Measurements from ENCODE around the gene FOS. TPM values are rescaled to one million over a fixed set of nuclear protein-coding genes. Genes with fewer than 3 reads are reported as not detected.
"Not testable (repeated sequence)": the region's sequence is repeated elsewhere in the genome, so short reads cannot be mapped to it uniquely, and the experiment has no call there.

Gene FOS
- polyA plus RNA-seq, 1 experiment, result 84.1 TPM

DNA sequence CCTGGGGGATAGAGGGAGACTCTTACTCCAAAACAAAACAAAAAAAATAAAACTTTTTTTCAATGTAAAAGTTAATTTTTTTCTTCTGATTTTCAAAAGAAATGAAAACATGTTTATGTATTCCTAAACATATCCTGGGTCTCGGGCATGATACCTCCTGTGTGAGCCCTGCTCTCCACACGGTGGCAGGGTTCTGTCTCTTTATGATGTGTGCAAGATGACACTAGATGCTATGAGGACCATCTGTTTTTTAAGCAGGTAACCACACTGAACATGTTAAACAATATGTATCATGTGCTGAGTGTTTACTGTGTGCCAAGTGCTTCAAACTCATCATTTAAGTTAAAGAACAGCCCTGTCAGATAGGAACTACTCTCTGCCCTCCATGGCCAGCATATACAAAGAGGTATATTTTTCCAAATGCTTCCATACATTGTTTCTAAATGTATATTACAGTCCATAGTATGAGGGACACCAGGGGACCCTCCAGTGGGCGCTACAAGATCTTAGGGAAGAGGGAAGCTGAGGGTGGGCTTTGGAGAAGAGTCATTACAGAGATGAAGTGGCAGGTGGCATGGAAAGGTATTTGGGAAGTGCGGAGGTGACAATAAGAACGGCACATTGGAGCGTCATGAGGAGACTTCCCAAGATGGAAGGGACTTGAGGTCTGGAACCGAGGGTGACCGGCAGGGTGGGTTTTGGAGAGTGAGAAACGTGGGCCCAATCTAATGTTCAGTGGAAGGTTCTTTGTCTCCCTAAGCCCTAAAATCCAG lies 28.5 kb downstream of the FOS start:
- POLR2A ChIA-PET, result no interaction called here
- H3K4me3 ChIP-seq (ENCODE audit: low read depth, low read length), result no peak overlapping the region
- DNase-seq (ENCODE audit: low read depth), result no peak

DNA sequence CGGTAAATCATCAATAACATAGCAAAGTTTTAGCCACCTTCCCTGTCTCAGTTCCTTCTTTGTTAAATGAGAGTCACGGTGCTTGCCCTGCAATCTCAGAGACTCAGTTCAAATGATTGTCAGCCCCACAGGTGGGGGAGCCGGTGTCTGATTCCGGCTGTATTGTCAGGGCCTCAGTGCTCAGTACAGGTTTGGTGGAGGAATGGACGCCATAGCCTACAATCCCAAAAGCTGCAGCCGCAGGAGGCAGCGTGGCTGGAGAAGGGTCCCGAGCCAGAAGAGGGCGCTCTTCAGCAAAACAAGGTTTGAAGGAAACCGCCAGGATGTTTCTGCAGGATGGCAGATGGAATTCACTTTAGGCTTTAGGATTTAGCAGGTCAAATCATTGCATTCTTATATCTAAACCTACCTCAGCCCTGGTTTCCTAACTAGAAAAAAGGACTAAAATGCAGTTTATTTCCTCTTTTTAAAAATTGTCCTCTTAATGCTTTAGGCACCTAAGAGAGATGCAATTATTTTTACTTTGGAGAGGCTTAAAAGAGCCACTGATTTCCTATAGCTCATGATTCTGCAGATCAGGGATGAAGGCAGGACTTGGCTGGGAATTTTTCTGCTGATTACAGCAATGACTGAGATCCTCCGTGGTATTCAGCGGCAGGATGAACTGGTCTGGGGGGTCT lies 29.2 kb downstream of the FOS start:
- POLR2A ChIA-PET, result no interaction called here
- no peak for DNase-seq (ENCODE audit: low read depth)
- H3K4me3 ChIP-seq (ENCODE audit: low read depth, low read length), result no peak overlapping the region
- H3K36me3 ChIP-seq (ENCODE audit: control insufficient read depth, insufficient read depth, low read length), result no peaks in the 10 kb centered on the region
- CTCF ChIA-PET, result interaction anchor here (0.7 to 12.9 kb wide), 28 partner anchors 9 to 455 kb away, joined by 3 to 171 read pairs (median 4); partner anchors contain the start of genes JDP2 and NEK9
- TF ChIP-seq, protein P1, sequence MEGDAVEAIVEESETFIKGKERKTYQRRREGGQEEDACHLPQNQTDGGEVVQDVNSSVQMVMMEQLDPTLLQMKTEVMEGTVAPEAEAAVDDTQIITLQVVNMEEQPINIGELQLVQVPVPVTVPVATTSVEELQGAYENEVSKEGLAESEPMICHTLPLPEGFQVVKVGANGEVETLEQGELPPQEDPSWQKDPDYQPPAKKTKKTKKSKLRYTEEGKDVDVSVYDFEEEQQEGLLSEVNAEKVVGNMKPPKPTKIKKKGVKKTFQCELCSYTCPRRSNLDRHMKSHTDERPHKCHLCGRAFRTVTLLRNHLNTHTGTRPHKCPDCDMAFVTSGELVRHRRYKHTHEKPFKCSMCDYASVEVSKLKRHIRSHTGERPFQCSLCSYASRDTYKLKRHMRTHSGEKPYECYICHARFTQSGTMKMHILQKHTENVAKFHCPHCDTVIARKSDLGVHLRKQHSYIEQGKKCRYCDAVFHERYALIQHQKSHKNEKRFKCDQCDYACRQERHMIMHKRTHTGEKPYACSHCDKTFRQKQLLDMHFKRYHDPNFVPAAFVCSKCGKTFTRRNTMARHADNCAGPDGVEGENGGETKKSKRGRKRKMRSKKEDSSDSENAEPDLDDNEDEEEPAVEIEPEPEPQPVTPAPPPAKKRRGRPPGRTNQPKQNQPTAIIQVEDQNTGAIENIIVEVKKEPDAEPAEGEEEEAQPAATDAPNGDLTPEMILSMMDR (IDR thresholded peaks at IDR 0.05; ENCODE audit: insufficient read depth, low read depth, low read length), result peak; percentile 90
- H3K27me3 ChIP-seq (ENCODE audit: control insufficient read depth, insufficient read depth, low read length), result no peaks in the 10 kb centered on the region

More for the DNA sequence above, 28.5 kb downstream of the FOS start:
- H3K27me3 ChIP-seq (ENCODE audit: control insufficient read depth, insufficient read depth, low read length), result no peaks in the 10 kb centered on the region
- TF ChIP-seq, protein P1 (IDR thresholded peaks at IDR 0.05; ENCODE audit: insufficient read depth, low read depth, low read length), result peak; percentile 38
- CTCF ChIA-PET, result interaction anchor here (0.7 to 12.9 kb wide), 20 partner anchors 9 to 454 kb away, joined by 3 to 171 read pairs (median 6); partner anchors contain the start of genes JDP2 and NEK9
- no peaks in the 10 kb centered on the region for H3K36me3 ChIP-seq (ENCODE audit: control insufficient read depth, insufficient read depth, low read length)

DNA sequence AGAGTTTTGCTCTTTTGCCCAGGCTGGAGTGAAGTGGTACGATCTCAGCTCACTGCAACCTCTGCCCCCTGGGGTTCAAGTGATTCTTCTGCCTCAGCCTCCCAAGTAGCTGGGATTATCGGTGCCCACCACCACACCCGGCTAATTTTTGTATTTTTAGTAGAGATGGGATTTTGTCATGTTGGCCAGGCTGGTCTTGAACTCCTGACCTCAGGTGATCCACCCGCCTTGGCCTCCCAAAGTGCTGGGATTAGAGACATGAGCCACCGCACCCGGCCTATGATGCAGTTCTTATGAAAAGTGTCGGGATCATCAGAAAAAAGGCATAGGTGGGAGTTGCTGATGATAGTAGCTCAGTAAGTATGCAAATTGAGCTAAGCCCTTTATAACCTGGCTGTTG lies 30.4 kb downstream of the FOS start:
- CTCF ChIA-PET, result interaction anchor here (0.6 to 12.9 kb wide), 18 partner anchors 10 to 252 kb away, joined by 3 to 171 read pairs (median 6); partner anchors contain the start of gene JDP2
- not testable (repeated sequence) for DNase-seq (ENCODE audit: low read depth)
- POLR2A ChIA-PET, result interaction anchor here (0.6 kb wide), 1 partner anchor 208 kb away, joined by 3 read pairs; no protein-coding TSS in a partner anchor

DNA sequence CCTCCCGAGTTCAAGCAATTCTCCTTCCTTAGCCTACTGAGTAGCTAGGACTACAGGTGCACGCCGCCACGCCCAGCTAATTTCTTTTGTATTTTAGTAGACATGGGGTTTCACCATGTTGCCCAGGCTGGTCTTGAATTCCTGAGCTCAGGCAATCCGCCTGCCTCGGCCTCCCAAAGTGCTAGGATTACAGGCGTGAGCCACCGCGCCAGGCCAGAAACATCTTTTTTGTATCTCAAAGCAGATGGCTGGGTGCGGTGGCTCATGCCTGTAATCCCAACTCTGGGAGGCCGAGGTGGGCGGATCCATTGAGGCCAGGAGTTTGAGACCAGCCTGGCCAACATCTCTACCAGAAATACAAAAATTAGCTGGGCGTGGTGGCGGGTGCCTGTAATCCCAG lies 30.9 kb downstream of the FOS start:
- POLR2A ChIA-PET; H3K4me3 ChIP-seq (ENCODE audit: low read depth, low read length); H3K27me3 ChIP-seq (ENCODE audit: control insufficient read depth, insufficient read depth, low read length); H3K36me3 ChIP-seq (ENCODE audit: control insufficient read depth, insufficient read depth, low read length); DNase-seq (ENCODE audit: low read depth): not testable (repeated sequence)
- CTCF ChIA-PET, result interaction anchor here (0.6 to 12.9 kb wide), 12 partner anchors 11 to 251 kb away, joined by 3 to 171 read pairs (median 6); partner anchors contain the start of gene JDP2

More for the DNA sequence above, 30.4 kb downstream of the FOS start:
- not testable (repeated sequence) for H3K4me3 ChIP-seq (ENCODE audit: low read depth, low read length); H3K27me3 ChIP-seq (ENCODE audit: control insufficient read depth, insufficient read depth, low read length); H3K36me3 ChIP-seq (ENCODE audit: control insufficient read depth, insufficient read depth, low read length)

DNA sequence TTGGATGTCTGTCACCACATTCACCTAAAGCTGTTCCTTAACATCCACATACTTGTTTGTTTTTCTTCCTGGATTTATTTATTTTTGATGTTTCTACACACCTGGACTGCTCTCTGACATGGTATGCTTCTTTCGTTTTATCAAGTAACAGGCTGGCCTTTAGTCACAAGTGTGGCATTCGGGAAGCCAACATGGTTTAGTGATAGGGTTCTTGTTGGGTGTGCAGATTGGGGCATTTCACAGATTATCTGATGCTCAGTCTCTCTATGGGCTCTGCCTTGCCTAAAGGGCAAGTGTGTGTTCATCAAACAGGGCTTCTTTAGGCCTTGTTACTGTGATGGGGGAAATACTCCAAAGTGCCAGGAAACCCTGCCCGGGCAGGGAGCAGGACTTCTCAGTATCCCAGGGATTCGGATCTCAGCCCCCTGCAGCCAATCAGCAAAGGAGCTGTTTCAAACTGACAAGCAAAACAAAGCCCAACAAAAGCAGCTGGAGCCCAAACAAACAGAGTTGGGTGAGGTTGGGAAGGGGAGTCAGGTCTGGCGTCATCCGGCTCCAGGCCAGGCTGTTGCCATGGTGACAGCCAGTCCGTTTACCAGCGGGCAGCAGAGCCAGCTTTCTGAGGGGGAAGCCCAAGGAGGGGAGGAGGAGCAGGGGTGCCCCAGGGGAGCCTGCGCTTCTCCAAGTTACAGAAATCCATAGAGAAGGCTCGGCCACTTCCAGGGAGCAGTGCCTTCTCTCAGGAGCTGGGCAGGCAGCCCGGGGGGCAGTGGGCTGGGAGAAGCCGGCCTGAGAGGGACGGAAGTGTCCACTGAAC lies 31.9 kb downstream of the FOS start:
- Histone ChIP-seq H3K27me3 (ENCODE audit: control insufficient read depth, insufficient read depth, low read length) (no peaks in the 10 kb centered on the region; the same call in 1 of the 2 replicates), H3K36me3 (ENCODE audit: control insufficient read depth, insufficient read depth, low read length) (no peaks in the 10 kb centered on the region), H3K4me3 (ENCODE audit: low read depth, low read length) (no peak overlapping the region)
- no peak for DNase-seq (ENCODE audit: low read depth)
- TF ChIP-seq, protein P1 (IDR thresholded peaks at IDR 0.05; ENCODE audit: insufficient read depth, low read depth, low read length), result no peak
- CTCF ChIA-PET, result interaction anchor here (0.7 to 12.9 kb wide), 7 partner anchors 12 to 250 kb away, joined by 3 to 171 read pairs (median 5); partner anchors contain the start of gene JDP2
- POLR2A ChIA-PET, result no interaction called here
